CD14-positive monocyte (primary cell): ENCODE measurements around the gene VN1R2. TPM values are rescaled to one million over a fixed set of nuclear protein-coding genes. Genes with fewer than 3 reads are reported as not detected.

Experiments
- DNase-seq, 3 donors: peaks; one replicate each; pipeline ENCODE4 v3.0.0-alpha.2; 2011 to 2022
- H2AFZ ChIP-seq: 2 replicates; pipeline ENCODE4 v1.6.0; 2012; ENCODE audit warnings: mild to moderate bottlenecking, low read depth, low read length, inconsistent platforms; ENCODE audit not compliant: insufficient read depth, poor library complexity, severe bottlenecking
- H3K27ac ChIP-seq, 2 donors: 1 replicate in 1 of 2; 2 replicates in 1 of 2; pipeline ENCODE4 v1.5.1; 2012 to 2013; ENCODE audit warnings: low read length in 2 of 2, control low read depth in 1 of 2, inconsistent platforms in 1 of 2, low read depth in 1 of 2, mild to moderate bottlenecking in 1 of 2
- H3K27me3 ChIP-seq, 2 donors: one replicate each; pipeline versions ENCODE4 v1.6.0 to v1.6.1; 2011 to 2013; ENCODE audit warnings: low read length in 2 of 2; ENCODE audit not compliant: control insufficient read depth in 2 of 2, insufficient read depth in 2 of 2
- H3K36me3 ChIP-seq, 2 donors: replicated peaks in 1 of 2; 1 replicate in 1 of 2; 2 replicates in 1 of 2; pipeline versions ENCODE4 v1.5.1 to v1.6.1; 2012 to 2013; ENCODE audit warnings: low read length in 2 of 2, control low read depth in 1 of 2, inconsistent platforms in 1 of 2, mild to moderate bottlenecking in 1 of 2; ENCODE audit not compliant: insufficient read depth in 2 of 2, control insufficient read depth in 1 of 2
- H3K4me1 ChIP-seq, 2 donors: 1 replicate in 1 of 2; 2 replicates in 1 of 2; pipeline versions ENCODE4 v1.5.1 to v1.6.1; 2012 to 2013; ENCODE audit warnings: low read length in 2 of 2, control low read depth in 1 of 2, inconsistent platforms in 1 of 2, mild to moderate bottlenecking in 1 of 2, moderate library complexity in 1 of 2; ENCODE audit not compliant: insufficient read depth in 2 of 2, control insufficient read depth in 1 of 2
- H3K4me2 ChIP-seq: replicated peaks from 2 replicates; pipeline ENCODE3; 2012; ENCODE audit warnings: low read length, moderate library complexity, mild to moderate bottlenecking; ENCODE audit not compliant: poor library complexity, severe bottlenecking; ENCODE audit errors: extremely low read depth
- H3K4me3 ChIP-seq, 3 experiments: fragments of 200-600 bp in 1 of 3; sonication (generic) in 1 of 3; replicated peaks in 1 of 3; 1 replicate in 2 of 3; 2 replicates in 1 of 3; pipeline ENCODE4 v1.5.1; 2011 to 2013; ENCODE audit warnings: low read length in 3 of 3, mild to moderate bottlenecking in 3 of 3, control low read depth in 2 of 3, low read depth in 2 of 3, inconsistent platforms in 1 of 3, moderate library complexity in 1 of 3
- H3K79me2 ChIP-seq: 2 replicates; pipeline ENCODE4 v1.6.0; 2012; ENCODE audit warnings: mild to moderate bottlenecking, control low read depth, inconsistent platforms, low read length, moderate library complexity; ENCODE audit not compliant: insufficient read depth
- H3K9ac ChIP-seq: 2 replicates; pipeline ENCODE4 v1.6.0; 2017; ENCODE audit warnings: low read length, mild to moderate bottlenecking; ENCODE audit not compliant: insufficient read depth, poor library complexity, severe bottlenecking
- H3K9me3 ChIP-seq, 2 donors: replicated peaks in 1 of 2; 1 replicate in 1 of 2; 2 replicates in 1 of 2; pipeline versions ENCODE4 v1.5.1 to v1.6.1; 2012 to 2013; ENCODE audit warnings: low read length in 2 of 2, control low read depth in 1 of 2; ENCODE audit not compliant: control insufficient read depth in 1 of 2, insufficient read depth in 1 of 2
- H4K20me1 ChIP-seq: 2 replicates; pipeline ENCODE4 v1.6.0; 2012; ENCODE audit warnings: mild to moderate bottlenecking, low read length, control low read depth, moderate library complexity; ENCODE audit not compliant: insufficient read depth
- H3K27ac Mint-ChIP-seq, 7 donors: one replicate each; pipeline ENCODE4 v1.8.0; 2020; ENCODE audit warnings: mild to moderate bottlenecking in 7 of 7, mixed read lengths in 7 of 7, moderate library complexity in 6 of 7, inconsistent platforms in 2 of 7
- H3K27me3 Mint-ChIP-seq, 3 donors: one replicate each; pipeline ENCODE4 v1.8.0; 2021 to 2022; ENCODE audit warnings: low read depth in 3 of 3, mild to moderate bottlenecking in 3 of 3, mixed read lengths in 3 of 3, moderate library complexity in 3 of 3, inconsistent platforms in 1 of 3
- H3K36me3 Mint-ChIP-seq, 2 donors: one replicate each; pipeline ENCODE4 v1.8.0; 2020; ENCODE audit warnings: mixed read lengths in 2 of 2, inconsistent platforms in 1 of 2, mild to moderate bottlenecking in 1 of 2
- H3K4me1 Mint-ChIP-seq: one replicate; pipeline ENCODE4 v1.8.0; 2020; ENCODE audit warnings: mild to moderate bottlenecking, mixed read lengths
- H3K4me3 Mint-ChIP-seq, 2 donors: one replicate each; pipeline ENCODE4 v1.8.0; 2020; ENCODE audit warnings: mild to moderate bottlenecking in 2 of 2, mixed read lengths in 2 of 2, moderate library complexity in 1 of 2
- H3K9me3 Mint-ChIP-seq, 7 donors: one replicate each; pipeline ENCODE4 v1.8.0; 2020 to 2022; ENCODE audit warnings: mixed read lengths in 7 of 7, mild to moderate bottlenecking in 6 of 7, moderate library complexity in 6 of 7, inconsistent platforms in 2 of 7
- CTCF ChIP-seq: fragments of 200-600 bp; IDR thresholded peaks from one replicate; pipeline ENCODE4 v1.8.0; 2022; ENCODE audit warnings: antibody characterized with exemption, mild to moderate bottlenecking
- whole genome bisulfite sequencing: methylation state at CpG from one replicate; pipeline ENCODE4 v1.1.5; 2013; ENCODE audit warnings: missing lambda C conversion rate; ENCODE audit not compliant: insufficient coverage; 5-methylcytosine and 5-hydroxymethylcytosine counted together
- intact Hi-C, 2 donors: fragments of 100-400 bp; cut with micrococcal nuclease; formaldehyde crosslinking; loops; one replicate each; pipeline versions ENCODE4 v1.15.0 to v1.15.1; 2023
- polyA plus RNA-seq, 3 donors: library from polyadenylated mRNA; depleted of rRNA in 1 of 3; unstranded in 2 of 3; stranded (reverse) in 1 of 3; fragments of 300-500 nt in 2 of 3; fragments of >200 nt in 1 of 3; fragmentation: Illumina TruSeq in 2 of 3; gene quantifications; 1 replicate in 2 of 3; 2 replicates in 1 of 3; pipeline ENCODE4 v1.2.3, GENCODE V29; 2012 to 2021

VN1R2 gene
- polyA plus RNA-seq, 3 donors: not detected

DNA sequence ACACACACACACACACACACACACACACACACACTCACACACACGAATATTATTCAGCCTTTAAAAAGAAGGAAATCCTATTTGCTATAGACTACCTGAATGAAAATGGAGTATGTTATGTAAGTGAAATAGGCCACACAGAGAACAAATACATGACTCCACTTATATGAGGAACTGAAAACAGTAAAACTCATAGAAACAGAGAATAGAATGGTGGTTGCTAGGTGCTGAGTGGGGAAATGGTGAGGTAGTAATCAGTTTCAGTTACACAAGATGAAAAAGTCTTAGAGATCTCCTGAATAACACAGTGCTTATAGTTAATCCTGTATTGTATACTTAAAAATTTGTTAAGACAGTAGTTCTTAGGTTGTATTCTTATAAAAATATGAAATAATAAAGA is 11.6 kb upstream of the VN1R2 start:
- H3K9me3 Mint-ChIP-seq: peaks cover 56 to 83% (median 79%) of the 10 kb centered on the region in 7 donors
- intact Hi-C loops: no loop called here

More for the DNA sequence above, 11.6 kb upstream of the VN1R2 start:
- Histone ChIP-seq H3K27ac (no peak overlapping the region), H3K27me3 (no peaks in the 10 kb centered on the region), H3K79me2 (no peaks in the 10 kb centered on the region), H3K36me3 (peaks cover 9 to 39% of the 10 kb centered on the region in 2 donors), H2AFZ (no peak overlapping the region), H3K4me3 (no peak overlapping the region), H3K4me2 (no peak overlapping the region), H3K4me1 (no peaks in the 10 kb centered on the region), H3K9me3 (peaks cover 45 to 96% of the 10 kb centered on the region in 2 donors), H3K9ac (no peak overlapping the region), H4K20me1 (no peaks in the 10 kb centered on the region)
- no peak overlapping the region for H3K4me3 Mint-ChIP-seq
- no peak for DNase-seq
- H3K4me1 Mint-ChIP-seq: peaks cover 1% of the 10 kb centered on the region
- H3K27me3 Mint-ChIP-seq: no peaks in the 10 kb centered on the region
- no peak overlapping the region for H3K27ac Mint-ChIP-seq
- no CpG with 5 or more reads among the region's 1 CpG for WGBS
- H3K36me3 Mint-ChIP-seq: peaks cover 40 to 43% of the 10 kb centered on the region in 2 donors
- no peak for TF ChIP-seq CTCF
